T-cell (primary cell): ENCODE data around the gene LGR6. TPM values are rescaled to one million over a fixed set of nuclear protein-coding genes. Genes with fewer than 3 reads are reported as not detected.

Experiments used
- ATAC-seq, 4 experiments: fragments of 200-7000 bp in 3 of 4; fragments of 150-1000 bp in 1 of 4; cut with Tn5 transposase; replicated peaks in 1 of 4; 1 replicate in 3 of 4; 2 replicates in 1 of 4; pipeline ENCODE4 v1.10.0; 2021; ENCODE audit warnings: moderate library complexity in 3 of 4, mild to moderate bottlenecking in 2 of 4, moderate number of reproducible peaks in 1 of 4
- CTCF ChIA-PET, 2 donors: fragments of 300-600 bp; sonication (Branson Sonifier 250); formaldehyde crosslinking; loops; one replicate each; lab custom pipeline; 2022; ENCODE audit warnings: antibody characterized with exemption in 2 of 2; lab: Charles Lee
- POLR2A ChIA-PET, 2 donors: fragments of 300-600 bp; sonication (Branson Sonifier 250); formaldehyde crosslinking; loops; one replicate each; lab custom pipeline; 2022; ENCODE audit warnings: antibody characterized with exemption in 2 of 2; lab: Charles Lee
- DNase-seq, 35 experiments: peaks; one replicate each; pipeline versions ENCODE4 v3.0.0 to v3.0.0-alpha.2; 2013 to 2023
- H3K27ac ChIP-seq: one replicate; pipeline ENCODE4 v1.5.1; 2013; ENCODE audit warnings: low read length
- H3K27me3 ChIP-seq, 2 experiments: replicated peaks in 1 of 2; 1 replicate in 1 of 2; 2 replicates in 1 of 2; pipeline versions ENCODE4 v1.6.1 to v1.7.0; 2013; ENCODE audit warnings: low read length in 1 of 2, mixed read lengths in 1 of 2; ENCODE audit not compliant: control insufficient read depth in 2 of 2, insufficient read depth in 2 of 2; ENCODE audit errors: extremely low read depth in 1 of 2
- H3K36me3 ChIP-seq, 2 donors: 1 replicate in 1 of 2; 2 replicates in 1 of 2; pipeline versions ENCODE4 v1.6.1 to v1.7.0; 2013; ENCODE audit warnings: low read length in 1 of 2; ENCODE audit not compliant: control insufficient read depth in 2 of 2, insufficient read depth in 1 of 2; ENCODE audit errors: extremely low read depth in 1 of 2
- H3K4me1 ChIP-seq, 2 experiments: 1 replicate in 1 of 2; 2 replicates in 1 of 2; pipeline versions ENCODE4 v1.6.1 to v1.7.0; 2013; ENCODE audit warnings: low read length in 2 of 2, mixed read lengths in 1 of 2; ENCODE audit not compliant: insufficient read depth in 2 of 2, control insufficient read depth in 1 of 2; ENCODE audit errors: extremely low read depth in 1 of 2
- H3K4me3 ChIP-seq, 2 donors: 1 replicate in 1 of 2; 2 replicates in 1 of 2; pipeline versions ENCODE4 v1.5.1 to v1.7.0; 2013; ENCODE audit warnings: mild to moderate bottlenecking in 2 of 2, low read length in 1 of 2, moderate library complexity in 1 of 2; ENCODE audit not compliant: control insufficient read depth in 1 of 2; ENCODE audit errors: extremely low read depth in 1 of 2
- H3K9me3 ChIP-seq: 2 replicates; pipeline ENCODE4 v1.7.0; 2013
- H3K27ac Mint-ChIP-seq, 2 donors: one replicate each; pipeline ENCODE4 v1.8.0; 2020 to 2021; ENCODE audit warnings: mild to moderate bottlenecking in 2 of 2, mixed read lengths in 2 of 2
- H3K27me3 Mint-ChIP-seq, 2 donors: one replicate each; pipeline ENCODE4 v1.8.0; 2021 to 2022; ENCODE audit warnings: mixed read lengths in 2 of 2
- H3K36me3 Mint-ChIP-seq: one replicate; pipeline ENCODE4 v1.8.0; 2021; ENCODE audit warnings: mixed read lengths
- H3K4me1 Mint-ChIP-seq, 3 donors: one replicate each; pipeline ENCODE4 v1.8.0; 2020 to 2022; ENCODE audit warnings: mixed read lengths in 3 of 3, mild to moderate bottlenecking in 1 of 3
- H3K4me3 Mint-ChIP-seq, 3 donors: one replicate each; pipeline ENCODE4 v1.8.0; 2020 to 2022; ENCODE audit warnings: mild to moderate bottlenecking in 3 of 3, mixed read lengths in 3 of 3, moderate library complexity in 3 of 3
- H3K9me3 Mint-ChIP-seq, 3 donors: one replicate each; pipeline ENCODE4 v1.8.0; 2020 to 2022; ENCODE audit warnings: mixed read lengths in 3 of 3
- WGBS: methylation state at CpG from one replicate; pipeline ENCODE4 v1.1.5; 2013; ENCODE audit warnings: missing lambda C conversion rate; ENCODE audit not compliant: insufficient coverage; 5-methylcytosine and 5-hydroxymethylcytosine counted together
- total RNA-seq, 35 experiments: library from RNA in 6 of 35; stranded (reverse) in 6 of 35; fragments of 120-200 nt in 1 of 35; gene quantifications; one replicate each; pipeline versions ENCODE4 v1.2.1 to v1.2.4 and lab custom pipeline; 2013 to 2026

Gene LGR6
- total RNA-seq, 5 donors from 2014 or later (not counting 1 experiment from before 2014, with no cell fraction given), result 0.58 to 13.1 (median 1.8) TPM

DNA sequence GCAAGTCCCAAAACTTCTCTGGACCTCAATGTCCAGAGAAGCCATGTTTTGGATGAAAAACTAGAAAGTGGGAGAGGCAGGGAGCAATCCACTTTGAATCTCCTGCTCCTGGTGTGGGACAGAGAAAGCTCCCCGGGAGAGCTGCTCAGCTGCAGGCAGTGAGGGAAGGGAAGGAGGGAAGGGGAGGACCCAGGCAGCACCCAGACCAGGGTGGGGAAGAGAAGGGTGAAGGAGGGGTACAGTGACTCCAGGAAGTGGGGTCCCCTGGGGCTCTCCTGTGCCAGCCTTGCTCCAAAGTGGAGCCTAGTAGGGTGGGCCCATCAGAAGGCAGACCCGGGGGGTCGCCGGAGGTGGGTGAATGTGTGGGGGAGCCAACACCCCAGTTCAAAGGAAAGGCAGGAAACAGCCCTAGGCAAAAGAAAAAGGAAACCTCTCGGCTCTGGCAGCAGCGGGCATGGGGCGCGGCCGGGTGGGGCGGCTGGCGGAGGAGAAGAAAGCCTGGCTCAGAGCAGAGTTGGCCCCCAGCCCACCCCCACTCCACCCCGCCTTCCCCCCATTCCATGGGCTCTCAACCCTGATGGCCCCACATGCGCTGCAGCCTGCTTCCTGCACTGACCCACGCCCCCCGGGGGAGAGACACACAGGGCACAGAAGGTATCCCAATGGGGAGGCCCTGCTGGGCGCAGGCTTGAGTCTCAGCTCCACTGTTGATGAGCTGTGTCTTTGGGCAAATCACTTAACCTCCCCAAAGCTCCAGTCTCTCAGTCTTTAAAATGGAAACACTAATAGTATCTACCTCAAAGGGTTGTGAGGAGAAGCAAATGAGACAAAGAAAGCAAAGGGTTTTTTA lies 5.7 kb downstream of the LGR6 start:
- H3K27me3 ChIP-seq, result peaks cover 0 to 16% of the 10 kb centered on the region in 2 experiments
- Mint-ChIP-seq H3K27ac (no peak overlapping the region), H3K9me3 (no peaks in the 10 kb centered on the region), H3K27me3 (peaks cover 15 to 22% of the 10 kb centered on the region in 2 donors), H3K4me1 (peaks cover 38 to 49% (median 40%) of the 10 kb centered on the region in 3 donors), H3K4me3 (peak overlapping the region in 1 of 3 donors; percentile 39), H3K36me3 (no peaks in the 10 kb centered on the region)
- ChIA-PET POLR2A (no interaction called here), CTCF (interaction anchor here in 1 of 2 donors (1.6 kb wide), 1 partner anchor 9 kb away, joined by 3 read pairs; no protein-coding TSS in a partner anchor)
- no peaks in the 10 kb centered on the region for H3K36me3 ChIP-seq
- peaks cover 15 to 84% of the 10 kb centered on the region in 2 experiments for H3K4me1 ChIP-seq
- no peaks in the 10 kb centered on the region for H3K9me3 ChIP-seq
- no peak overlapping the region for H3K4me3 ChIP-seq
- WGBS, result 4% methylated on average over 5 of the region's 16 CpGs
- peak overlapping the region; percentile 72 for H3K27ac ChIP-seq
- ATAC-seq, result peak in 2 of 4 experiments; percentile 11 to 35
- peak in 1 of 35 experiments; percentile 20 for DNase-seq

GRCh38 chr1:202200112-202200548 lies 6.5 kb downstream of the LGR6 start:
- Mint-ChIP-seq H3K4me3 (no peak overlapping the region), H3K36me3 (no peaks in the 10 kb centered on the region), H3K9me3 (no peaks in the 10 kb centered on the region), H3K27me3 (peaks cover 7 to 14% of the 10 kb centered on the region in 2 donors), H3K4me1 (peaks cover 38 to 47% (median 40%) of the 10 kb centered on the region in 3 donors), H3K27ac (peak overlapping the region in 1 of 2 donors; percentile 17)
- 88% methylated on average over 3 of the region's 4 CpGs for WGBS
- Histone ChIP-seq H3K36me3 (no peaks in the 10 kb centered on the region), H3K27ac (peak overlapping the region; percentile 61), H3K27me3 (peaks cover 0 to 8% of the 10 kb centered on the region in 2 experiments), H3K9me3 (no peaks in the 10 kb centered on the region), H3K4me3 (no peak overlapping the region), H3K4me1 (peaks cover 15 to 86% of the 10 kb centered on the region in 2 experiments)
- no peak for DNase-seq
- ATAC-seq, result no peak
- ChIA-PET CTCF (interaction anchor here in 1 of 2 donors (0.6 to 1.6 kb wide), 2 partner anchors 10 to 128 kb away, joined by 3 to 6 read pairs; no protein-coding TSS in a partner anchor), POLR2A (interaction anchor here in 1 of 2 donors (0.7 kb wide), 1 partner anchor 38 kb away, joined by 4 read pairs; no protein-coding TSS in a partner anchor)

DNA sequence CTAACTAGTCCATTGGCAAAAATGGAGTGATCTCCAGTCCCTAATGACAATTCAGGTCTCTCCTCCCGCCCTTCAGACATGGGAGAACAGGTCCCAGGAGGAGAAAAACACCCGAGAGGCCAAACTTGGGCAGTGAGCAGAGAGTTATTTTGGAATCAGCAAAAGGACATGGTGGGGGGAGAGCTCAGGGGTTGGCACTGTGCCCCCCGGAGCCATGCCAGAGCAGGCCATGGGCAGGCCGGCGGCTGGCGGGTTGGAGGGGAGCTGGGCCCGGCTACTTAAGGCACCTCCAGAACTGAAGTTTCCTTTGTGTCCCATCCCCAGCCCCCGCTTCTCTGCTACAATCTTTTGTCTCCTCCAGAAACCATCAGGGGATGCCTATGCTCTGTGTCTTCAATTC lies 7.1 kb downstream of the LGR6 start:
- Mint-ChIP-seq H3K4me3 (no peak overlapping the region), H3K27me3 (peaks cover 4 to 9% of the 10 kb centered on the region in 2 donors), H3K27ac (peak overlapping the region in 1 of 2 donors; percentile 72), H3K36me3 (no peaks in the 10 kb centered on the region), H3K9me3 (no peaks in the 10 kb centered on the region), H3K4me1 (peaks cover 38 to 45% (median 40%) of the 10 kb centered on the region in 3 donors)
- H3K9me3 ChIP-seq, result no peaks in the 10 kb centered on the region
- DNase-seq, result no peak
- ChIA-PET POLR2A (interaction anchor here in 1 of 2 donors (0.7 kb wide), 1 partner anchor 39 kb away, joined by 4 read pairs; no protein-coding TSS in a partner anchor), CTCF (interaction anchor here in 1 of 2 donors (0.5 to 1.6 kb wide), 2 partner anchors 11 to 42 kb away, joined by 3 to 5 read pairs; no protein-coding TSS in a partner anchor)
- H3K27ac ChIP-seq, result peak overlapping the region; percentile 61
- no peaks in the 10 kb centered on the region for H3K36me3 ChIP-seq
- peaks cover 15 to 87% of the 10 kb centered on the region in 2 experiments for H3K4me1 ChIP-seq
- no peak for ATAC-seq
- peaks cover 0 to 3% of the 10 kb centered on the region in 2 experiments for H3K27me3 ChIP-seq
- H3K4me3 ChIP-seq, result no peak overlapping the region
- WGBS, result 80% methylated on average over 1 of the region's 8 CpGs

GRCh38 chr1:202201266-202201665 lies 7.7 kb downstream of the LGR6 start:
- ChIA-PET POLR2A (no interaction called here), CTCF (interaction anchor here (0.5 to 0.8 kb wide), 3 partner anchors 9 to 46 kb away, joined by 3 to 5 read pairs (median 3); no protein-coding TSS in a partner anchor)
- no CpG with 5 or more reads among the region's 3 CpGs for WGBS
- H3K9me3 Mint-ChIP-seq, result no peaks in the 10 kb centered on the region
- DNase-seq, result peak in 1 of 35 experiments; percentile 60
- H3K36me3 Mint-ChIP-seq, result no peaks in the 10 kb centered on the region
- peak; percentile 35 to 55 (median 40) for ATAC-seq
- Histone ChIP-seq H3K4me3 (no peak overlapping the region), H3K36me3 (no peaks in the 10 kb centered on the region), H3K4me1 (peaks cover 15 to 92% of the 10 kb centered on the region in 2 experiments), H3K9me3 (no peaks in the 10 kb centered on the region), H3K27me3 (peaks cover 0 to 3% of the 10 kb centered on the region in 2 experiments), H3K27ac (peak overlapping the region; percentile 61)
- peaks cover 0 to 5% of the 10 kb centered on the region in 2 donors for H3K27me3 Mint-ChIP-seq
- peaks cover 38 to 45% (median 40%) of the 10 kb centered on the region in 3 donors for H3K4me1 Mint-ChIP-seq
- peak overlapping the region in 1 of 2 donors; percentile 72 for H3K27ac Mint-ChIP-seq
- H3K4me3 Mint-ChIP-seq, result no peak overlapping the region

DNA sequence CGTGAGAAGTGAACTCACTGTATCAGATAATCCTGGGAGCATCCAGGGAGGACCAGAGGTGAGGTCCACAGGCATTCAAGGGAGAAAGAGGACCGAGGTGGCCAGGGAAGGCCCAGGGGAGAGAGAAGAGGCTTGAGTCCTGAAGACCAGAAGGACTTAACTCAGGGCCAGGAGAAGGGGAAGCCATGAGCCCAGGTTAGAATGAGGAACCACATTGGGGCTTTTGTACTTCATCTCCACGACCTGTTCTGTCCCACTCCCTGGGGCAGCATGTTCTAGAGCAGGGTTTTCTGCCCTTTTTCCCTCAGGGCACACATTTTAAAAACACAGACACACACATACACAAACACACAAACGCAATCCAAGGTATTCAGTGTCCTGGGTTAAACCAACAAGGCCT lies 8.4 kb downstream of the LGR6 start:
- 65% methylated on average over 3 of the region's 4 CpGs for WGBS
- Histone ChIP-seq H3K27me3 (peaks cover 0 to 3% of the 10 kb centered on the region in 2 experiments), H3K4me3 (no peak overlapping the region), H3K4me1 (peaks cover 15 to 90% of the 10 kb centered on the region in 2 experiments), H3K27ac (peak overlapping the region; percentile 61), H3K9me3 (no peaks in the 10 kb centered on the region), H3K36me3 (no peaks in the 10 kb centered on the region)
- ChIA-PET CTCF (interaction anchor here in 1 of 2 donors (0.7 to 0.8 kb wide), 2 partner anchors 9 to 47 kb away, joined by 3 read pairs; no protein-coding TSS in a partner anchor), POLR2A (no interaction called here)
- peaks cover 38 to 45% (median 40%) of the 10 kb centered on the region in 3 donors for H3K4me1 Mint-ChIP-seq
- no peak overlapping the region for H3K4me3 Mint-ChIP-seq
- H3K27ac Mint-ChIP-seq, result no peak overlapping the region
- ATAC-seq (no peak), DNase-seq (no peak)
- peaks cover 0 to 5% of the 10 kb centered on the region in 2 donors for H3K27me3 Mint-ChIP-seq
- H3K9me3 Mint-ChIP-seq, result no peaks in the 10 kb centered on the region
- no peaks in the 10 kb centered on the region for H3K36me3 Mint-ChIP-seq
